Inflammatory macrophage treated with lipopolysaccharide for 1 hour (primary cell): ENCODE results near the gene CLOCK.

Experiments
- DNase-seq, 2 donors: peaks; one replicate each; pipeline ENCODE4 v3.0.0-alpha.2; 2020 to 2022

CLOCK gene

GRCh38 chr4:55407764-55408163 is 138.9 kb downstream of the CLOCK start:
- no peak for DNase-seq

GRCh38 chr4:55407119-55407518 is 139.6 kb downstream of the CLOCK start:
- no peak for DNase-seq

DNA sequence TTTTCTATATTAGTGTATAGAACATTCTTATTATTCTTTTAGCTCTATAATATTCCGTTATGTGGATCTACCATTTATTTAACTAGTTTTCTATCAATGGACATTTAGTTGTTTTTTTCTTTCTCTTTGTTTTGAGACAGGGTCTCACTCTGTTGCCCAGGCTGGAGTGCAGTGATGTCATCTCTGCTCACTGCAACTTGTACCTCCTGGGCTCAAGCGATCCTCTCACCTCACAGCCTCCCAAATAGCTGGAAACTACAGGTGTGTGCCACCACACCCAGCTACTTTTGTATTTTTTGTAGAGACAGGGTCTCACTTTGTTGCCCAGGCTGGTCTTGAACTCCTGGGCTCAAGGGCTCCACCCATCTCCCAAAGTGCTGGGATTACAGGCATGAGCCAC is 140.2 kb downstream of the CLOCK start:
- DNase-seq: no peak

GRCh38 chr4:55405073-55405472 is 141.6 kb downstream of the CLOCK start:
- DNase-seq: no peak

DNA sequence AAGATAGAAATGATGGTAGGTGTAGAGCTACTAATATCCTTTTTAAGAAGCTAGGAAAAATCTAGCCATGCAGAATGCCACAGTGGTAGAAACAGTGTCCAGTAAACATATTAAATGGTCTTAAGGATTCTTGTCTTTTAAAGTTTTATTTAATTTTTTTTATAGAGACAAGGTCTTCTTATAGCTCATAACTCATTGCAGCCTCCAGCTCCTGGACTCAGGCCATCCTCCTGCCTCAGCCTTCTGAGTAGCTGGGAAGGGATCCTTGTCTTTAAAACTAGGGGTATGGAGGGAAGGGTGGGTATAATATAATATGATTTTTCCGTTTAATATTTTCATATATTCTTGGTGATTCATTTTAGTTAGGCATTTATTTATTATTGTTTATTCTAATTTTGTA is 147.1 kb downstream of the CLOCK start:
- DNase-seq: no peak

DNA sequence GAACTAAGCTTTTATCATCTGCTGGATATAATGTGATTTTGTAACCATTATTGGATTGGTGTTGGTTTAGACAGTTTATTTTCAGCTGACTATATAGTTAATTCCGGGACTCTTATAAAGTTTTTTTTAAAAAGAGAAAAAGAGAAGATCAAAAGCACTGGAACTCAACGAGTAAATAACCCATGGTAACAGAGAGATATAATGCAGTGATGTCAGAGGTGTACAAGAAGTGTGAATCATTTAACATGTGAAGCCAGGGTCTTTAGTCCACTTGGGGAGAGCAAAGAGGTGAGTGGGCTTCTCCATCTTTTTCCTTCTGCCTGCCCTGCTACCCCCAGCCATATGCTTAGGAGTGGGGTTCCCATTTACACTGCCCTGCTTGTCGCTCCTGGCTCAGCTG is 147.7 kb downstream of the CLOCK start:
- no peak for DNase-seq

DNA sequence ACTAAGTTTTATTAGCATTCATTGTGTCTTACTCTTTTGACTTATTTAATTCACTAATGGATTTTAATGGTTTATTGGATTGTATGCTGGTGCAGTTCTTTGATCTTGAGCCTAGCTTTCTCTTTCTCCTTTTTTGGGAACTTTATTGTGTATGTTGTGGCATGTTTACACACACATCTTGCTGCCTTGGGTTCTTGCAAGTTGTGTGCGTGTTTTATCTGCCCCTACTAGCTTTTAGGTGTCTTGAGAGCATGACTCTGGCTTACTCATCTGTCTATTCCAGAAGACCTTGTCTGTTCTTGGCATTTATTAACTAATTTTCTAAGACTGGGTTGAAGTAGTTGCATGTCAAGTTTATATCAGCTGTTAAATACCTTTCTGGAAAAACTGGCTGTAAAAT is 148.2 kb downstream of the CLOCK start:
- DNase-seq: peak; percentile 23 to 30

- DNase-seq: peak; percentile 94 to 97
Observed at GRCh38 chr4:55397520-55398321, 149.0 kb downstream of the CLOCK start.

DNA sequence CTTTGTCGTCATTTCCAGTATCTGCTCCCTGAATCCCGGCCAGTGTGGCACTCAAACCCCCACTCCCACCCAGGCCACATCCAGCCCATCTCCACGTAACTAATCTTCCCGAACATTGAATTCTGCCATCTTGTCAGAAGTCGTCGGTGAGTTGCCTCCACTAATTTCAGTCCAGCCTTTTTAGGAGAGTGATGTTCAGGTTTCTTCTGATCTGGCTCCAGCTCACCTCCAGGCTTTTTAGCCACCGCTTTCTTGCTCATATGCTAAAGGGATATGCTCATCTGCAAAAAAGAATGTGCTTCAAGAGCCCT is 149.6 kb downstream of the CLOCK start:
- no peak for DNase-seq

- DNase-seq: peak; percentile 10 to 43
Observed at GRCh38 chr4:55396308-55397125, 150.2 kb downstream of the CLOCK start.

GRCh38 chr4:55395529-55396307 is 151.0 kb downstream of the CLOCK start, which contains the start of gene TMEM165:
Gene TMEM165 (plus strand): TSS chr4:55395957. CDS start chr4:55396190, 233 bp downstream.
- peak; percentile 90 to 92 for DNase-seq

DNA sequence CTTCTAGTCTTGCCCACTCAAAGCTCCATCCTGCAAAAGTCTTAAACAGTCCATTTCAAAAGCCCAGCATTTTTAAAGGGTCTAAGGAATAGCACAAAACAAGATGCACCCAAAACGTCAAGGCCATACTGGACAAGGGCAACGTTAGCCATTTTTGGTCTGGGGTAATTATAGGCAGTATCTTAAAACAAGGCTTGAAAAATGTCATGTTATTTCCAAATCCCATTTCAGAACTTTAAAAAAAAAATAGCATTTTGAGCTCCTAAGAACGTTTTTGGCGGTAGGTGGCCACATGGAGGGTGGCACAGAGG is 151.5 kb downstream of the CLOCK start:
- no peak for DNase-seq

GRCh38 chr4:55393461-55394320 is 153.0 kb downstream of the CLOCK start:
- no peak for DNase-seq

DNA sequence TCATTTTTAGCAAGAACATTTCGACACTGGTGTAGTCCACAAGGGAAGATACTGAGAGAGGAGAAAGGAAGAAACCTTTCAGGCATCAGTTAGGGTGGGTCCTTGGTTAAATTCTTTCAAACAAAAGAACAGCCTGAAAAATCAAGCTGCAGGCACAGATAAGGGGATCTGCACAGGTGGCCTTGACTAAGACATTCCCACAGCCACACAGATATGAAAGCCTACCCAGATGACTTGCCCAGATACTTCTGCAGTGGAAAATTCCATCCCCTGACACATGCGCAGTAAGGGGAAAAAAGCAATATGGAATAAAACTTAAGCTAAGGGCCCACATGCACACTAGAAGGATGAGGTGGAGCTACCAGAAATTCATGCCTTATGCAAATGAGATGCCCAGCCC is 159.9 kb downstream of the CLOCK start:
- DNase-seq: no peak

DNA sequence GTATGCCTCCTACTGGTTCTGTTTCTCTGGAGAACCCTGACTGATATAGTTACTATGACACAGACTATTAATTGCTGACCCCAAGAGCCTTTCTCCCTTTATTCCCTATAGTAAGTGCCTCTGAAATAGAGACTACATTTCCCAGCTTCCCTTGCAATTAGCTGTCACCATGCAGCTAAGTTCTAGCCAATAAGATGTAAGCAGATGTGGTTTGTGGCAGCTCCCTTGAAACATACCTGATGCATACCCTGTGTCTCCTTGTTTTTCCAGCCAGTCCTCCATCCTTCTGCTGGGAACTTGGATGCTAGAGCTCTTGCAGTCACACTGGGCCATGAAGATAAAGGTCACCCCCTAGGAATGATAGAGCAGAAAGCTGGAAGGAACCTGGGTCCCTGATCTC is 160.6 kb downstream of the CLOCK start:
- peak in 1 of 2 donors; percentile 15 for DNase-seq

DNA sequence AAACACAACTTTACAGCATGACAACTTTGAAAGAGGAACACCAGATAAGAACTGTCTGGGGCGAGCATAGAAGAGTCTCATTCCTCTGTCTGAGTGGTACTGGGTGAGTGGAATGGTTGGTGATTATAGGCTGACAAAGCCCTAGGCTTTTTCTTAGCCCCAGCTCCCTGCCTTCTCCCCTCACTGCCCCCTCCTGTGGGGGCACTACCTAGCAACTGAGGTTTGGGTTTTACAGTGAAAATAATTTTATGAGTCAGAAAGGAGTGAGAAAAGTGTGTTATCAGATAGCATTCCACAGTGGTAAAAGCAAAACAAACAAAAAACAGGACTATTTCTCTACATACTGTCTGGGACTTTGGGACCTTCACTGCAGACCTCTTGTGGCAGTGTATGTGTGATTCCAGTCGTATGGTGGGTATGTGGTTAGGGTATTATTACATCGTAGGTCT is 161.5 kb downstream of the CLOCK start:
- no peak for DNase-seq

GRCh38 chr4:55382488-55383003 is 164.2 kb downstream of the CLOCK start:
- DNase-seq: peak in 1 of 2 donors; percentile 24

DNA sequence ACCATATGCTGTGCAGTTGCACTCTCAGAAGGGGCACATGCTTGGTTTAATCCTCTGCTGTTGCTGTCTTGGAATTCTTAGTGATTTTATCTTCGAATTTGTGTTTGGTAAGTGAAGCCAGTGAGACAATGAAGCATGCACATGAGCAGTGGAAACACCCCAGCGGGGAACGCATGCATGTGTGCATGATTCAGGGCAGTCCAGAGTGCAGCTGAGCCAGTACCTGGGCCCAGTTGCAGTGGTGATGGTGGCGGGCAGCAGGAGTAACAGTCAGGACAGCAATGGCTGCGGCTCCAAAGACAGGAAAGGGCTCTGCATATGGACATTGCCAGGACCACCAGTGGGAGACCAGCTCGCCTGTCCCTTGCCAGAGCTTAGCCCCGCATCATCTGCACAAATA is 165.2 kb downstream of the CLOCK start:
- no peak for DNase-seq

GRCh38 chr4:55380576-55380975 is 166.1 kb downstream of the CLOCK start:
- no peak for DNase-seq

DNA sequence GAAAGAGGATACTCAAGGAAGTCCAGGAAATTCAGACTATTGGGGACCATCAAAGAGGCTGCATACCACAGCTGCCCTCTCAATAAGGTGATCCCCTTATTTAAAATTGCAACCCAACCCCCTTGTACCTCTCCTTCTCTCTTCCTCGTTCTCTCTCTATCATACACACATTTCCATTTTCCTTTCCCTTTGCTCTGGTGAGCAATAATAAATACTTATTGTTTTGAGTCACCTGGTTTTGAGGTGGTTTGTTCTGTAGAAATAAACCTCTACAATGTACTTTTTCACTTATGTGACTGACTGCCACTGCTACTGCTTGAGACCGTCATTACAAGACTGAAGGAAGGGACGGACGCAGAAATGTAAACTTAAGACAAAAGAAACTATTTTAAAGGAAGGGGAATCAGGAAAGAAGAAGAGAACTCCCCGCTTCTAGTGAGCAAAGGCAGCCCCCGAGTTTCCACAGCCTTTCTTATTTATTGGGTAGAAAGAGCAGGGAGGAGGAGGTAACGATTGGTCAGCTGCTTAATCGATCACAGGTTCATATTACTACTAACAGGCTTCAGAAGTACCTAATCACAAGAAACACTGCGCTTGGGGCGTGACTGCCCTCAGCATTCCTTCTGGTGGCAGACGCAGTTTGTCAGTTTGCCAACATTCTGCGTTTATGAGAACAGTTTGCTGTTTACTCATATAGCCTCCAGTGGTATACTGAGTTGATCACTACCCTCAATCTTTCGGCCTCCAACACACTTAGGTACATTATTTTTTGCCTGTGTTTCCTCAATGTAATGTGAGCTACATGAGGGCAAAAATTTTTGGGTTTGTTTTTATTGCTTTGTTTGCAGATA is 167.9 kb downstream of the CLOCK start:
- no peak for DNase-seq
